GM21526 (cell line): Measurements from ENCODE around the gene MAP3K5.
"Not testable (repeated sequence)": the region's sequence is repeated elsewhere in the genome, so short reads cannot be mapped to it uniquely, and the experiment has no call there.

Source experiments
- ATAC-seq: cut with Tn5 transposase; IDR thresholded peaks from one replicate; pipeline ENCODE4 v1.9.1; 2021; ENCODE audit warnings: moderate library complexity; ENCODE audit not compliant: unreplicated experiment, low FRiP score

Gene MAP3K5

GRCh38 chr6:136726837-136727557 is 65.3 kb downstream of the MAP3K5 start:
- no peak for ATAC-seq

GRCh38 chr6:136725124-136725523 is 67.2 kb downstream of the MAP3K5 start:
- ATAC-seq: no peak

GRCh38 chr6:136723780-136724179 is 68.5 kb downstream of the MAP3K5 start:
- peak; percentile 42 for ATAC-seq

- ATAC-seq: no peak
Observed at GRCh38 chr6:136721467-136721866, 70.8 kb downstream of the MAP3K5 start.

GRCh38 chr6:136720045-136720770 is 72.1 kb downstream of the MAP3K5 start:
- ATAC-seq: peak; percentile 52

- ATAC-seq: peak; percentile 33
Observed at GRCh38 chr6:136719280-136720044, 72.8 kb downstream of the MAP3K5 start.

GRCh38 chr6:136718476-136718875 is 73.8 kb downstream of the MAP3K5 start:
- ATAC-seq: no peak

GRCh38 chr6:136717716-136717990 is 74.6 kb downstream of the MAP3K5 start:
- ATAC-seq: peak; percentile 8

- peak; percentile 40 for ATAC-seq
Observed at GRCh38 chr6:136716917-136717715, 75.2 kb downstream of the MAP3K5 start.

- ATAC-seq: not testable (repeated sequence)
Observed at GRCh38 chr6:136712642-136713041, 79.6 kb downstream of the MAP3K5 start.

GRCh38 chr6:136711644-136712043 is 80.6 kb downstream of the MAP3K5 start:
- no peak for ATAC-seq

GRCh38 chr6:136710877-136711552 is 81.3 kb downstream of the MAP3K5 start:
- ATAC-seq: no peak

- no peak for ATAC-seq
Observed at GRCh38 chr6:136709429-136709828, 82.8 kb downstream of the MAP3K5 start.

GRCh38 chr6:136706430-136706829 is 85.8 kb downstream of the MAP3K5 start:
- ATAC-seq: no peak

- ATAC-seq: no peak
Observed at GRCh38 chr6:136703331-136703865, 88.9 kb downstream of the MAP3K5 start.

GRCh38 chr6:136701045-136701444 is 91.2 kb downstream of the MAP3K5 start:
- ATAC-seq: no peak

GRCh38 chr6:136699358-136699757 is 92.9 kb downstream of the MAP3K5 start:
- no peak for ATAC-seq

GRCh38 chr6:136696783-136697364 is 95.4 kb downstream of the MAP3K5 start:
- no peak for ATAC-seq

- no peak for ATAC-seq
Observed at GRCh38 chr6:136696238-136696637, 96.0 kb downstream of the MAP3K5 start.

GRCh38 chr6:136695412-136695811 is 96.9 kb downstream of the MAP3K5 start:
- ATAC-seq: no peak
